CD4-positive, alpha-beta T cell treated with Interleukin-10 for 1 hour (primary cell): Measurements from ENCODE around the gene C10orf120.

Experiments
- DNase-seq: peaks from one replicate; pipeline ENCODE4 v3.0.0-alpha.2; 2020

C10orf120 gene

GRCh38 chr10:122699796-122700455, at the start of gene C10orf120:
Gene C10orf120, minus strand, starts transcription at chr10:122699846. Its CDS starts 56 bp downstream, at chr10:122699790.
- no peak for DNase-seq

GRCh38 chr10:122748496-122748895, 48.9 kb upstream of the C10orf120 start:
- no peak for DNase-seq

- DNase-seq: no peak
Observed at GRCh38 chr10:122746408-122746807, 46.8 kb upstream of the C10orf120 start.

DNA sequence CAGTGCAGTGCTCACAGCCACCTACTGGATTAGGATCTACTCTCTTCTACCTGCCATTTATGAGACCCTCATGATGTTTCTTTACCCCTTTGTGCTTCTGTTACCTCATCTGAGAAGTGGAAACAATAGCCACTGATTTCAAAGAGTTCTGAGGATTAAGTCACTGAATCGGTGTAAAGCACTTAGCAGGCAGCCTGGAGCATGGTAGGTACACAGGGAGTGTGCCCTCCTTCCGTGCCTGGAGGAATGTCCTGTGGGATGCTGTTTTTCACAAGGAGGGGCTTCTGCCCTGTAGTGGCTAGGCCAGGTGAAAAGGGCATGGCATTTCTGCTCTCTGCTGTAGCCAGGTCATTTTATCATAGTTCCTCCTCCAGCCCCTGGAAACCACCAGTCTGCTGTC, 44.6 kb upstream of the C10orf120 start:
- DNase-seq: no peak

- no peak for DNase-seq
Observed at GRCh38 chr10:122740640-122741039, 41.0 kb upstream of the C10orf120 start.

GRCh38 chr10:122738031-122738430, 38.4 kb upstream of the C10orf120 start:
- DNase-seq: no peak

DNA sequence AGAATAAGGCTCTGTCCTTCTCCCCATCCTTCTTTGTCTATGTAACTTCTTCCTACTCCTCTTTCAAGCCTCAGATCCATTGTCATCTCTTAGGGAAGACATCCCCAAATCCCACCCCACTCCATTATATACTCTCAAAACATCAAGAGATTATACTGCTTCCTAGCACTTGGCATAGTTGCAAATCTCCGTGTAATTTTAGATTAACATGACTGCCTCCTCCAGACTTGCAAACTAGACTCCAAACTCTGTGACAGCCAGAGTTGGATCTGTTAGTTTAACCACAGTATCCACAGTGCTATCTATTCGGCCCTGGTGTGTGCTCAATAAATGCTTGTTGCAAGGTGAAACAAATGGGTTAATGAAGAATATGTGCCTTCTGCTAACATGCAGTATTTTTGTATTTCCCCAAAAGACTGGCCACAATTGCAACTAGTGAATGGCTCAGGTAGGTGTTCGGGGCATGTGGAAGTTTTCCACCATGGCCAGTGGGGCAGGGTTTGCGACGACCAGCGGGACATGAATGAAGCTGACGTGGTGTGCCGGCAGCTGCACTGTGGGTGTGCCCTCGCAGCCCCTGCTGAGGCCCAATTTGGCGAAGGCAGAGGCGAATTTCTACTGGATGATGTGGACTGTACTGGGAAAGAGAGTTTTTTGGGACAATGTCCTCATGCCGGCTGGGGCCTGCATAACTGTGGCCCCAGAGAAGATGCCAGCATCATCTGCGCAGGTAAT, 34.5 kb upstream of the C10orf120 start:
- DNase-seq: no peak

DNA sequence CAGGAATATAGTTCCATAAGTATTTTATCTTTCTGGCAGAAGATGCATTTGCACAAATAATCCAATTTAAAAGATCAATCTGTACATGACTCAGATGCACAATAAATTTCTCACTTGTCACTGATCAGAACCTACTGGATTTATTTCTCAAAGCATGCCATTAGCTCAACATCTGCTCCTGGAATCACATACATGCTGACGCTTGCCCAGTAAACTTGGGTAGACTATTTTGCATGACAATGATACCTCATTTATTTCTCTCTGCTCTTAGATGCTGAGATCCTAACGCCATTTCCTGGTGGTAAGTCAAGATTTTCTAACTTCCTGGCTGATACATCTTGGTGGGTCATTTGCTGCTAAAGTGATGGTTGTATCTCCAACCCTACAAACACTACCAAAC, 33.8 kb upstream of the C10orf120 start:
- DNase-seq: no peak

GRCh38 chr10:122730238-122730637, 30.6 kb upstream of the C10orf120 start:
- no peak for DNase-seq

- no peak for DNase-seq
Observed at GRCh38 chr10:122729126-122729525, 29.5 kb upstream of the C10orf120 start.

- DNase-seq: no peak
Observed at GRCh38 chr10:122727426-122727825, 27.8 kb upstream of the C10orf120 start.

DNA sequence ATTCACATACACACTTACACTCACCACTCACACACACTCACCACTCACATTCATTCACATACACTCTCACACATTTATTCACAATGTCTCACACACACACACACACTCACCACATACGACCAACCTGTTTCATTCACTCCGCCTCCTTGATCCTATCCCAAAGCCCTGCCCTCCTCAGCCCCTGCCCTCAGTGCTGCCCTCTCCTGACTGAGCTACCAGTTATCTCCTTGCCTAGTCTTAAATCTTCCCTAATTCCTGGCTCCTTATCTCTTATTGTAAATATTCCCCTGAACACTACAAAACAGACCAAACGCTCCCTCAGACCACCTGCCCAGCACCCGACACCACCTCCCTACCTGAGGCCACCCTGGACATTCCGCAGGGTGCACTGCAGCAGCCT, 26.1 kb upstream of the C10orf120 start:
- no peak for DNase-seq

DNA sequence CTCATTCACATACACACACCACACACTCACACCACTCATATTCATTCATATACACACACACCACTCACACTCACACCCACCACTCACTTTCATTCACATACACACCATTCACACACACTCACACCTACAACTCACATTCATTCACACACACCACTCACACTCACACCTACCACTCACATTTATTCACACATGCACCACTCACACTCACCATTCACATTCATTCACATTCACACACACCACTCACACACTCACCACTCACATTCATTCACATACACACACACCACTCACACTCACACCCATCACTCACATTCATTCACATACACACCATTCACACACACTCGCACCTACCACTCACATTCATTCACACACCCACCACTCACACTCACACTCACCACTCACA, 25.4 kb upstream of the C10orf120 start:
- DNase-seq: no peak

GRCh38 chr10:122721111-122721510, 21.5 kb upstream of the C10orf120 start:
- DNase-seq: no peak

GRCh38 chr10:122716025-122716424, 16.4 kb upstream of the C10orf120 start:
- no peak for DNase-seq

- DNase-seq: no peak
Observed at GRCh38 chr10:122715576-122715975, 15.9 kb upstream of the C10orf120 start.

GRCh38 chr10:122713091-122713885, 13.6 kb upstream of the C10orf120 start:
- DNase-seq: no peak

DNA sequence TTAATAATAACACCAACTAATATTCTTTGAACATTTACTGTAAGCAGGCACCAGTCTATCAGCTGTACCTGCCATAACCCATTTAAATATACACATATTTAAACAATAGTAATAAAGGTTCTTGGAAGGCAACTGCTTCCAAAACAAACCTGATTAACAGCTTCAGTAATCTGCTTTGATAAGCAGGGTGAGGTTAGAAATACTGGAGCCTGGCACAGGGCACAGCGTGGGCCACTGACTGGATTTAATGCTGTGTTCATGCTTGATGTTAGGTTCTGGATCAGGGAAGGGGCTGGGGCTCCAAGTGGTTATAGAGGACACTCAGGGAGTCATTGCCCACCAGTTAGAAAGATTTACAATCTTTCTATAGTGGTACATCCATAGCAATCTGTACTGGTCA, 10.9 kb upstream of the C10orf120 start:
- DNase-seq: no peak

GRCh38 chr10:122709971-122710370, 10.3 kb upstream of the C10orf120 start:
- no peak for DNase-seq

DNA sequence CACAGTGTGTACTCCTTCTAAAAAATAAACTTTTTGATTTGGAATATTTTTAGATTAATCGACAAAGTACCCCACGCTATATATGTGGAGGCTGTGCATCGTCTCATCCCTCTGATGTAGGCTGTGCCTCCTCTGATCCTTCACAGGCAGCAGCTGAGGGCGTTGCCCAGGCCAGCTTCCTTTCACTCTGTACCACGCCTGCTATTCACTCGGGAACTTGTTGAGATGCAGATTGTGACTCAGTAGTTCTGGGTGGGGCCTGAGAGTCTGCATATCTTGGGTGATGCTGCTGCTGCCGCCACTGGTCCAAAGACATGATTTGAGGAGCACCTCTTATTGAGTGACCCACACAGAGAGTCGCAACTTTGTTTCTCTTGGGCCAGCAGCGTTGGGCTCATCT, 7.9 kb upstream of the C10orf120 start:
- DNase-seq: no peak

GRCh38 chr10:122706947-122707346, 7.3 kb upstream of the C10orf120 start:
- DNase-seq: no peak

- no peak for DNase-seq
Observed at GRCh38 chr10:122706467-122706866, 6.8 kb upstream of the C10orf120 start.
